ENCODE data around the gene PLEK. TPM values are rescaled to one million over a fixed set of nuclear protein-coding genes. Genes with fewer than 3 reads are reported as not detected.

PLEK gene
- total RNA-seq, 2 experiments from 2014 or later = 0.60 to 0.89 TPM

- intact Hi-C loops (cut with DNase I, micrococcal nuclease) = no loop called here
- DNase-seq (no peak), ATAC-seq (no peak)
- H3K36me3 Mint-ChIP-seq (ENCODE audit: low read depth) = peaks cover 4% of the 10 kb centered on the region
- H3K4me1 Mint-ChIP-seq = no peaks in the 10 kb centered on the region
- ChIA-PET POLR2A (no interaction called here), CTCF (interaction anchor here (1.1 kb wide), 1 partner anchor 11 kb away, joined by 3 read pairs; no protein-coding TSS in a partner anchor)
- peaks cover 26% of the 10 kb centered on the region for H3K27me3 Mint-ChIP-seq
- H3K4me3 Mint-ChIP-seq = no peak overlapping the region
- H3K9me3 Mint-ChIP-seq (ENCODE audit: low read depth) = peaks cover 9% of the 10 kb centered on the region
- no peak overlapping the region for H3K27ac Mint-ChIP-seq
These were observed 40.1 kb downstream of the PLEK start for GRCh38 chr2:68404893-68405799.

DNA sequence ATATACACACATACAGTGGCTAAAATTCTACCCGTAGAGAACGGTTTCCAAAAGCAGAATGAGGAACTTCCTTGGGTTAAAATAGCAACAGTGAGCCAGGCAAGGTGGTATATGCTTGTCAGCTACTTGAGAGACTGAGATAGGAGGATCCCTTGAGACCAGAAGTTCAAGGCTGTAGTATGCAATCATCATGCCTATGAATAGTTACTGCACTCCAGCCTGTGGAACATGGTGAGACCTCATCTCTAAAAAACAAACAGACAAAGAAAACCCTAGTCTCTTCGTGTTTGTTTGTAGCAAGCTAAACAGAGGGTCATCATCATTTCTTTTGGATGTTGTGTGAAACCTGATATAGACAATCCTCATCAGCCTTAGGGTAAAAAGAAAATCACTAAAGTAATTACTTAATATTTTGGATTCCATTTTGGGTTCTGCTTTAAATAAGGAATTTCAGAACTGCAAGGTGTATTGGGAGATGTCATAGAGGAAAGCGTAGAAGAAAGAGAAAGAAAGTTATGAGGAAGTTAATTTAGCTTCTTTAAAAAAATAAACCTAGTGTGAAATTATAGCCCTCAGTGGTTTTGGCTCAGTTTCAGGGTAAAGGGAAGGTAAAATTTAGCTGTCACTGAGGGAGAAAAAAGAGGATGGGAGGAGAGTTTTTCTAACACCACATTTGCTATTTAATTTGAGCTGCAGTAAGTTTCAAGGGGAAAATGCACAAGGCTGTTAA, 46.5 kb downstream of the PLEK start:
- DNase-seq (no peak), ATAC-seq (no peak)
- Mint-ChIP-seq H3K27me3 (peaks cover 7% of the 10 kb centered on the region), H3K4me3 (no peak overlapping the region), H3K27ac (no peak overlapping the region), H3K9me3 (ENCODE audit: low read depth) (peaks cover 7% of the 10 kb centered on the region), H3K4me1 (peaks cover 5% of the 10 kb centered on the region), H3K36me3 (ENCODE audit: low read depth) (peaks cover 4% of the 10 kb centered on the region)
- ChIA-PET CTCF (no interaction called here), POLR2A (no interaction called here)
- intact Hi-C loops (cut with DNase I, micrococcal nuclease) = no loop called here

DNA sequence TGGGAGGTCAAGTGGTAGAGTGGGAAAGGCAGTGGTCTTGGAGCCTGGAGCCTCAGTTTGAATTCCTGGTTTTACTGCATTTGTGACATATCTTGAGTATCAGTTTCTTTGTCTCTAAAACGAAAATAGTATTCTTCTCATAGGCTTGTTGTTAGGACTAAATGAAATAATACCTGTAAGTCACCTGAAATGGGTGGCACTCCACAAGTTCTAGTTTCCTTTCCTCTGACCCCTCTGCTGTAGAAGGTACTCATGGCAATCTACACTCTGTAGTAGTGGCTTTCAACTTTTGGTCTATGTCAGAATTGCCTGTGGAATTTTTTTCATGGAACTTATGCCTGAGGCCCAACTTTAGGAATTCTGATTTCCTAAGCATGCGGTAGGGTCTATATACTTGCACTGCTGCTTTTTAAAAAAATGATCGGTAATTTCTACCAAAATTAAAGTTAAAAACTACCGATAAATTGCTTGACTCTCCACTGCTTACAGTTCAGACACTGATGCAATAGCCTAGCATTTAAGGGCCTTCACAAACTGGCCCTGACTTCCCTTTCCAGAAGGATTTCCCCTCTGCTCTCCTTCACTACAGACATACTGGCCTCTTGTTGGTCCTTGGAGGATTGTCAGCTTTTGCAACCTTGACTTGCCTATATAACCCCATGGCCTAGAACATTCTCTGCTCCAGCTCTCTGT, 47.2 kb downstream of the PLEK start:
- Mint-ChIP-seq H3K9me3 (ENCODE audit: low read depth) (peaks cover 4% of the 10 kb centered on the region), H3K27ac (no peak overlapping the region), H3K4me1 (peaks cover 5% of the 10 kb centered on the region), H3K4me3 (no peak overlapping the region), H3K36me3 (ENCODE audit: low read depth) (peaks cover 1% of the 10 kb centered on the region), H3K27me3 (peaks cover 7% of the 10 kb centered on the region)
- DNase-seq = no peak
- intact Hi-C loops (cut with DNase I, micrococcal nuclease) = no loop called here
- ChIA-PET POLR2A (no interaction called here), CTCF (interaction anchor here (0.6 kb wide), 1 partner anchor 97 kb away, joined by 3 read pairs; no protein-coding TSS in a partner anchor)
- ATAC-seq = no peak

DNA sequence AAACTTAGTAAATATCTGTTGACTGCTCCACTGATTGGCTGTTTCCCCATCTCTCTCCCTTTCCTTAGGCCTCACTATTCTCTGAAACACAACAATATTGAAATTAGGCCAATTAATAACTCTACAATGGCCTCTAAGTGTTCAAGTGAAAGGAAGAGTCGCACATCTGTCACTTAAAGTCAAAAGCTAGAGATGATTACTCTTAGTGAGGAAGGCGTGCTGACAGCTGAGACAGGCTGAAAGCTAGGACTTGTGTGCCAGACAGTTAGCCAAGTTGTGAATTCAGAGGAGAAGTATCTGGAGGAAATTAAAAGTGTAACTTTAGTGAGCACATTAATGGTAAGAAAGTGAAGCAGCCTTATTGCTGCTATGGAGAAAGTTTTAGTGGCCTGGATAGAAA, 48.4 kb downstream of the PLEK start:
- H3K27ac Mint-ChIP-seq = no peak overlapping the region
- no peak for DNase-seq
- ChIA-PET CTCF (no interaction called here), POLR2A (no interaction called here)
- peaks cover 5% of the 10 kb centered on the region for H3K4me1 Mint-ChIP-seq
- H3K36me3 Mint-ChIP-seq (ENCODE audit: low read depth) = no peaks in the 10 kb centered on the region
- intact Hi-C loops (cut with DNase I, micrococcal nuclease) = no loop called here
- no peak for ATAC-seq
- H3K9me3 Mint-ChIP-seq (ENCODE audit: low read depth) = no peaks in the 10 kb centered on the region
- peaks cover 7% of the 10 kb centered on the region for H3K27me3 Mint-ChIP-seq
- H3K4me3 Mint-ChIP-seq = no peak overlapping the region

DNA sequence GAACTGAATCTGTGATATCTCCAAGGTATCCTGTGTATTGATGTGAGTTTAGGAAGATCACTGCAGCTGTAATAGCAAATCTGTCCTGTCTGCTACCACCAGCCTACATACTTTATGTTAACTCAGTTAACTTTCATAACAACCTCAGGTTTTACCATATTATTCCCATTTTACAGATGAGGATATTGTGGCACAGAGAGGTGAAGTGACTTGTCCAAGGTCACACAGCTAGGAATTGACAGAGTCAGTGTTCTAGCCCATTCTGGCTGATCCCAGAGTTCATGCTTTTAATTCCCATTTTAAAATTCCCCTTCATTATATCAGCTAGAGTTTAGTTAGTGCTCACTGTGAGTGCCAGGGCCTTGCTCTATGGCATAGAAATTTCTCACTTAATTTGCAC, 49.4 kb downstream of the PLEK start:
- POLR2A ChIA-PET = no interaction called here
- CTCF ChIA-PET = interaction anchor here (0.8 kb wide), 1 partner anchor 26 kb away, joined by 3 read pairs; no protein-coding TSS in a partner anchor
- peaks cover 5% of the 10 kb centered on the region for H3K4me1 Mint-ChIP-seq
- ATAC-seq = no peak
- no peaks in the 10 kb centered on the region for H3K36me3 Mint-ChIP-seq (ENCODE audit: low read depth)
- H3K9me3 Mint-ChIP-seq (ENCODE audit: low read depth) = no peaks in the 10 kb centered on the region
- intact Hi-C loops (cut with DNase I, micrococcal nuclease) = no loop called here
- DNase-seq = no peak
- H3K27ac Mint-ChIP-seq = no peak overlapping the region
- no peak overlapping the region for H3K4me3 Mint-ChIP-seq
- peaks cover 4% of the 10 kb centered on the region for H3K27me3 Mint-ChIP-seq

DNA sequence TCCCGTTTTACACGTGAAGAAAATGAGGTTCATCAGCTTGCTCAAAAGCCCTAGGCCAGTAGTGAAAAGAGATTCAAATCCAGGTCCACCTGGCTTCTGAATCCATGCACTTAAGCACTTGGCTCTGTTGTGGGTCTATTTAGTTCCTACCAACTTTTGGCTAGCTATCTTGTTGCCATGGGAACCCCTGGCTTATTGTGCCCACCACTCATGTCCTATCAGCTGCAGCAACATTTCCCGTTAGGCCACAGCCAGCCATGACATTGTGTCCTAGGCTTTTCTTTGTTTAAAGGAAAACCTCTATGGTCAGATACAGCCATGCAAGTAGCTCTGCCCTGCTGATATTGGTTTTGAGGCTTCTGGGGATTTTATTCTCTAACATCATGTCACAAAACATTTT, 49.8 kb downstream of the PLEK start:
- no peak for DNase-seq
- H3K36me3 Mint-ChIP-seq (ENCODE audit: low read depth) = no peaks in the 10 kb centered on the region
- no peak overlapping the region for H3K27ac Mint-ChIP-seq
- ChIA-PET POLR2A (no interaction called here), CTCF (interaction anchor here (0.7 to 0.8 kb wide), 2 partner anchors 27 to 475 kb away, joined by 3 to 4 read pairs; no protein-coding TSS in a partner anchor)
- peaks cover 5% of the 10 kb centered on the region for H3K4me1 Mint-ChIP-seq
- no peak overlapping the region for H3K4me3 Mint-ChIP-seq
- no peak for ATAC-seq
- peaks cover 4% of the 10 kb centered on the region for H3K27me3 Mint-ChIP-seq
- intact Hi-C loops (cut with DNase I, micrococcal nuclease) = no loop called here
- H3K9me3 Mint-ChIP-seq (ENCODE audit: low read depth) = no peaks in the 10 kb centered on the region

- no peak for ATAC-seq
- CTCF ChIA-PET = interaction anchor here (0.7 kb wide), 1 partner anchor 474 kb away, joined by 4 read pairs; no protein-coding TSS in a partner anchor
- Mint-ChIP-seq H3K36me3 (ENCODE audit: low read depth) (no peaks in the 10 kb centered on the region), H3K4me1 (peaks cover 5% of the 10 kb centered on the region), H3K9me3 (ENCODE audit: low read depth) (no peaks in the 10 kb centered on the region), H3K4me3 (no peak overlapping the region), H3K27ac (no peak overlapping the region), H3K27me3 (no peaks in the 10 kb centered on the region)
- POLR2A ChIA-PET = no interaction called here
- DNase-seq = no peak
- intact Hi-C loops (cut with DNase I, micrococcal nuclease) = no loop called here
These were observed 50.4 kb downstream of the PLEK start for GRCh38 chr2:68415521-68415920.

- no peak for DNase-seq
- Mint-ChIP-seq H3K4me3 (no peak overlapping the region), H3K36me3 (ENCODE audit: low read depth) (no peaks in the 10 kb centered on the region), H3K4me1 (peaks cover 5% of the 10 kb centered on the region), H3K27me3 (no peaks in the 10 kb centered on the region), H3K27ac (no peak overlapping the region), H3K9me3 (ENCODE audit: low read depth) (no peaks in the 10 kb centered on the region)
- ChIA-PET CTCF (interaction anchor here (0.9 to 1.6 kb wide), 3 partner anchors 12 to 362 kb away, joined by 3 to 4 read pairs (median 3); no protein-coding TSS in a partner anchor), POLR2A (no interaction called here)
- ATAC-seq = no peak
- intact Hi-C loops (cut with DNase I, micrococcal nuclease) = no loop called here
These were observed 51.1 kb downstream of the PLEK start for GRCh38 chr2:68416081-68416675.

GRCh38 chr2:68417926-68418325, 52.8 kb downstream of the PLEK start:
- Mint-ChIP-seq H3K36me3 (ENCODE audit: low read depth) (no peaks in the 10 kb centered on the region), H3K27me3 (peaks cover 2% of the 10 kb centered on the region), H3K27ac (no peak overlapping the region), H3K9me3 (ENCODE audit: low read depth) (no peaks in the 10 kb centered on the region), H3K4me3 (no peak overlapping the region), H3K4me1 (no peaks in the 10 kb centered on the region)
- DNase-seq (no peak), ATAC-seq (no peak)
- CTCF ChIA-PET = interaction anchor here (0.6 to 1.5 kb wide), 3 partner anchors 24 to 61 kb away, joined by 3 to 4 read pairs (median 3); no protein-coding TSS in a partner anchor
- intact Hi-C loops (cut with DNase I, micrococcal nuclease) = no loop called here
- POLR2A ChIA-PET = no interaction called here

- intact Hi-C loops (cut with DNase I, micrococcal nuclease) = no loop called here
- Mint-ChIP-seq H3K4me1 (no peaks in the 10 kb centered on the region), H3K4me3 (no peak overlapping the region), H3K27ac (no peak overlapping the region), H3K36me3 (ENCODE audit: low read depth) (no peaks in the 10 kb centered on the region), H3K9me3 (ENCODE audit: low read depth) (no peaks in the 10 kb centered on the region), H3K27me3 (peaks cover 2% of the 10 kb centered on the region)
- POLR2A ChIA-PET = no interaction called here
- ATAC-seq (no peak), DNase-seq (no peak)
- CTCF ChIA-PET = interaction anchor here (1.5 kb wide), 1 partner anchor 23 kb away, joined by 3 read pairs; no protein-coding TSS in a partner anchor
These were observed 53.3 kb downstream of the PLEK start for GRCh38 chr2:68418419-68418818.

- Mint-ChIP-seq H3K36me3 (ENCODE audit: low read depth) (no peaks in the 10 kb centered on the region), H3K4me1 (no peaks in the 10 kb centered on the region), H3K4me3 (no peak overlapping the region), H3K27ac (no peak overlapping the region), H3K9me3 (ENCODE audit: low read depth) (no peaks in the 10 kb centered on the region), H3K27me3 (peaks cover 2% of the 10 kb centered on the region)
- intact Hi-C loops (cut with DNase I, micrococcal nuclease) = no loop called here
- ChIA-PET POLR2A (no interaction called here), CTCF (interaction anchor here (1.5 kb wide), 1 partner anchor 23 kb away, joined by 3 read pairs; no protein-coding TSS in a partner anchor)
- no peak for DNase-seq
- ATAC-seq = no peak
These were observed 53.8 kb downstream of the PLEK start for GRCh38 chr2:68418855-68419254.
